Measurements from ENCODE around the gene TSHZ2. TPM values are rescaled to one million over a fixed set of nuclear protein-coding genes. Genes with fewer than 3 reads are reported as not detected.
"Not testable (repeated sequence)": the region's sequence is repeated elsewhere in the genome, so short reads cannot be mapped to it uniquely, and the experiment has no call there.

The TSHZ2 gene
- total RNA-seq, 1 donor from 2014 or later, result 4.9 TPM

GRCh38 chr20:52959125-52959524, 13.0 kb upstream of the TSHZ2 start:
- no peak for DNase-seq
- intact Hi-C loops (cut with DNase I), result no loop called here
- ATAC-seq (ENCODE audit: poor library complexity), result no peak

DNA sequence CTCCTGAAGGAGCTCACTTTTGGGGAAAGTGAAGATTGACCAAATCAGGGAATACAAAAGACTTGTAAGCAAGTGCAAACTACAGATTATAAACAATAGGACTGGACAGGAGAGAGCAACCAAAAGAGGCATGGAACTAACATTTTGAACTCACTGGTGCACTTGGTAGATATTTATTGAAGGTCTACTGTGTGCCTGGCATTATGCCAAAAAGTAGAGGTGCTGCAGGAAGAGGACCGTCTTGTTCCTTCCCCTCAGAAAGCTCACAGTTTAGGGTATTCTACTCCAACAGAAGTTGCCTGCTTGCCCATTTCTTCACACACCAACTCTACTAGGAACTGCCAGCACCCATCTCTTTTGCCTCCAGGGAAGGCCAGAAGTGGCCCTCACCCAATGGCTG, 10.0 kb upstream of the TSHZ2 start:
- ATAC-seq (ENCODE audit: poor library complexity), result no peak
- intact Hi-C loops (cut with DNase I), result no loop called here
- no peak for DNase-seq

DNA sequence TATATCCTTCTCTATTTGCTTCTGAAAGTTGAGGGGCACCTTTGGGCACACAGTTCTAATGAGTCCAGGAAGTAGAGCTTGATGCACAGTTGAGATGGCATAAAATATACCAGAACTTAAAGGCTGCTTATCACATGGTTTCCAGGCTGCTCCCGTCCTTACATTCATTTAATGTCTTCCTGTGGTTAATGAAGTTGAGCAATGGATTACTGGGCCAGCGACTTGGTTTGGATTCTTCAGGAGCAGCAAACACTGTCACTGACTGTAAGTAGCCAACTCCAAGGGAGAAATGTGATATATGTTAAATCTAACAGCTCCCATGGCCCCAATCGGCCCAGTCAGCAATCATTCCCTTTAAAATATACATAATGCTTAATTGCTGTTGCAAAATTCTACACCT, 9.0 kb upstream of the TSHZ2 start:
- intact Hi-C loops (cut with DNase I), result no loop called here
- ATAC-seq (ENCODE audit: poor library complexity) (no peak), DNase-seq (no peak)

- DNase-seq, result no peak
- intact Hi-C loops (cut with DNase I), result no loop called here
- no peak for ATAC-seq (ENCODE audit: poor library complexity)
These were observed 8.0 kb upstream of the TSHZ2 start for GRCh38 chr20:52964131-52964530.

- intact Hi-C loops (cut with DNase I), result no loop called here
- no peak for ATAC-seq (ENCODE audit: poor library complexity)
- DNase-seq, result no peak
These were observed 6.8 kb upstream of the TSHZ2 start for GRCh38 chr20:52965380-52965779.

GRCh38 chr20:52965819-52966218, 6.3 kb upstream of the TSHZ2 start:
- ATAC-seq (ENCODE audit: poor library complexity) (no peak), DNase-seq (no peak)
- intact Hi-C loops (cut with DNase I), result no loop called here

- ATAC-seq (ENCODE audit: poor library complexity); DNase-seq; intact Hi-C loops (cut with DNase I): not testable (repeated sequence)
These were observed 5.6 kb upstream of the TSHZ2 start for GRCh38 chr20:52966543-52966942.

DNA sequence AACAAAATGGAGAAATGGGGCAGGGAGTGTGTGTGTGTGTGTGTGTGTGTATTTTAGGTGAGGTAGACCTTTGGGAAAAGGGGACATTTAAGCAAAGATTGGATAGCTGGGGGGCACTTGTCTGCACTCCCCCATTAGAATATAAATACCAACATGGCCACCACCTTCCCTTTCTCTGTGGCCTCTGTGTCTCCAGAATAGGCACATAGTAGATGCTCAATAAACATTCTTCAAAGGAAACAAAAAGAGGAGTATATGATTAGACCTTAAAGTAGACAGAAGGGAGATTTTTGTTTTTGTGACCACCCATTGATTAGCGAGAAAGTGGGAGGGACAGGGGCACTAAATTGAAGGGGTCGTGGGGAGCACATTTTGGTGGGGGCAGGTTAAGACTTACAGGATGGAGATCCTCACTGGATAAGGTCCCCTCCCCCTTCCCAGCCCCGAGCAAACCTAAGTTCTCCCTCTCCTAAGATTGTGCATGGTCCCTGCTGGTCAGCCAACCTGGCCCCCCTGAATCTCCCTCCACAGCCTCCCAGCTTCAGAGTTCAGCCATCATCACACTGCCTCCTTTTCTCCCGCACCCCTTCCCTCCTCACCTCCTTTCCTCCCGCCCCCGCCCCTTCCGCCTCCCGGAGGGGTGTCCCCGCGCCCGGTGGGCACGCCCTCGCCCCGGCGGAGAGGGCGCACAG, 514 bp upstream of the TSHZ2 start:
- ATAC-seq (ENCODE audit: poor library complexity), result no peak

DNA sequence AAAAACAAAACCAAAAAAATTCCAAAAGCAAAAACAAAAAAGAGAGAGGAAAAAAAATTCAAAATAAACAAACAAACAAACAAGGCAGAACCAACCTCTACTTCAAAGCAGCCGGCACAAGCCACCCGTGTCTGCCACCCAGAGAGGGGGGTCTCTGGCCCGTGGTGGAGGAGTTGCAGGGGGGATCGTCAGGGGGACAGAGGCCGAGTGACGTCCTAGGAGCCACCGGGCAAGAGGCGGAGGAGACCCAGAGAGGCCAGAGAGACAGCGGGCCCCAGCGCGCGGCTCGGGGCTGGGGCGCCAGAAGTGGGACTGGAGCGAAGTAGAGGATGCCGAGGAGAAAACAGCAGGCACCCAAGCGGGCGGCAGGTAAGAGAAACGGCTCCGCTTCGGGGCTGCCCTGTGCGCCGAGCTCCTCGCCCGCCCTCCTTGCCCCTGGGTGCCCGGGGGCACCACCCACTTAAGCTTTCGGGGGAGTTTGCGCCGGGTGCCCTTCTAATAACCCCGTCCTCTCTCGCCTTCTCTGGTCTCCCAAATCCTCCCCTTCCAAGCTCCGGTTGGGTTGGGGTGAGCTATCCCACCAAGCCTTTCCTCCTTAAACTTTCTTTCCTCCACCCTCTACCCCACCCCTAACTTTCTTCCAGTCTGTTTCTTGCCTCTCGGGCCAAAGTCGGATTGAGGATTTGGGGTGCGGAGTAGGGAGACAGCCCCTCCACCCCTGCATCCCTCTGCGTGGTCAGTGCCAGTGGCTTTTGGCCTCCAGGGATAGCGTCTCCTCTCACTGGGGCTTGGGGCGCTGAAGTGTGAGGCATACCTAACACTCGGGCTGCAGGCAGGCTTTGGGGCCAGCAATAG, 1.0 kb downstream of the TSHZ2 start:
- peak; percentile 63 for ATAC-seq (ENCODE audit: poor library complexity)
- no peak for DNase-seq
- intact Hi-C loops (cut with DNase I), result no loop called here

More for the DNA sequence above, 514 bp upstream of the TSHZ2 start:
- intact Hi-C loops (cut with DNase I), result no loop called here
- no peak for DNase-seq

DNA sequence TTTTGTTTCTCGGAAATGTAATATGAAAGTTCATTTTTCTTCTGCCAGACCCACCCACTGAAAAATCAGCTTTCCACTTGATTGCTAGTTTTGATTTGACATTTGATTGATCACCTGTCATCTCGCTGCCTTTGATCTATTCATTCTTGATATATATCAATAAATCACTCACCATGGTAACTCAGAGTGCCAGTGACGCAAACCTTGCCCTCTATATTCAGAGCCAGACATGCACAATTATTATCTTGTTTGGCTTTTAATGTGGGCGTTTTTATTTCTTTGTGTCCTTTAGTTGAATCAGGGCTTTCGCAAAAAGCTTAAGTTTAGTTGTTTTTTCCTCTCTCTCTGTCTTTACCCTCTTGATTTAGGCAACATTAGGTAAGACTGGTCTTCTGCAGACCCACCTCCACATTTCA, 2.0 kb downstream of the TSHZ2 start:
- no peak for DNase-seq
- ATAC-seq (ENCODE audit: poor library complexity), result no peak
- intact Hi-C loops (cut with DNase I), result no loop called here

- ATAC-seq (ENCODE audit: poor library complexity) (no peak), DNase-seq (no peak)
- intact Hi-C loops (cut with DNase I), result no loop called here
These were observed 3.0 kb downstream of the TSHZ2 start for GRCh38 chr20:52975029-52975732.

DNA sequence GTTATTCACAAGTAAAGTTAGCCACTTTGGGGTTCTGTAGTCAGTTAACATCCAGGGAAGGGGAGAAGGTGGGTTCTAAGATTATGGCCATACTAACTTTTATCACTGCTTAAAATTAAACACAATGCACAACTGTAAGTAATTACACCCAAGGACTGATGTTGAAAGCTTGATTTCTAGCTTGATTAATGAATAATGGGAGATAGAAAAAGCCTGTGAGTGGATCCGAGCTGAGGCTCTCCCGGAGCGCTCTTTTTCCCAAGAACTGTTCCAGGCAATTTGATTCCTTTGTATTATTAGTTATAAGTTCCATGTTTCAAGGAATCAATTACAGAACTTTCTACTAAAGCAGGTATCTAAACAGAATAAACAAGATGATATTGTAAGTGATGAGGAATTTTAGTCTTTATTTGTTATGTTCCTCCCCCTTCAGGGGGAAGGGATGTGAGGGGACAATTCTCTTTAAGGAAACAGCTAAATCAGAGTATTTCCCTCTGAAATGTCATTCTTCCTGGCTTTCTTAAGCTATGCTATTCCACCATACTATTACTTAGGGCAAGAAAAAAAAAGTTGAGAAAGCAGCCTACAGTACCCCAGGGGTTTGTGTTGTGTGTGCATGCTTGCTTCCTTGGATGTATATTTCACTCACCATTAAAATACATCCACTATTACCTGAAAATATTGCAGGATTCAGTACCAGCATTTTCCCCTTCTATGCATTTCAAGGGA, 3.8 kb downstream of the TSHZ2 start:
- intact Hi-C loops (cut with DNase I), result no loop called here

DNA sequence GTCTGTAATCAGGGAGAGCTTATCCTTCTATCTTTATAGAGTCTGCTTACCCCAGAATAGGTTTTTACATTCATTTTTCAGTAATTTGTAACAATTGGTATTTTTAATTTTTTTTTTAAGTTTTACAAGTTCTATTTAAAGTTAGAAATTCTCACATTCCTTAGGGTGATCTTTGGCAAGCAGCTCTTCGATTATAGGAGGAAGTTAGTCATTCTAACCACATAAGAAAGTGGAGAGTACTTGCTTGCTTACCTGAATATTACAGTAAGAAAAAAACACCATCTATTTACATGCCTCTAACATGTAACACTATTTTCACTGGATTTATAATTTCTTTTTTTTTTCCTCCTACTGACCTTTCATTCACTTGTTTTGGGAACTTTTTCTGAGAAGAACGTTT, 6.7 kb downstream of the TSHZ2 start:
- intact Hi-C loops (cut with DNase I), result no loop called here
- DNase-seq, result no peak
- no peak for ATAC-seq (ENCODE audit: poor library complexity)

More for the DNA sequence above, 3.8 kb downstream of the TSHZ2 start:
- DNase-seq (no peak), ATAC-seq (ENCODE audit: poor library complexity) (no peak)

GRCh38 chr20:52981051-52981450, 8.9 kb downstream of the TSHZ2 start:
- DNase-seq (no peak), ATAC-seq (ENCODE audit: poor library complexity) (no peak)
- intact Hi-C loops (cut with DNase I), result no loop called here

- DNase-seq, result no peak
- no peak for ATAC-seq (ENCODE audit: poor library complexity)
- intact Hi-C loops (cut with DNase I), result no loop called here
These were observed 11.7 kb downstream of the TSHZ2 start for GRCh38 chr20:52983726-52984450.

GRCh38 chr20:52984451-52984810, 12.3 kb downstream of the TSHZ2 start:
- ATAC-seq (ENCODE audit: poor library complexity) (no peak), DNase-seq (no peak)
- intact Hi-C loops (cut with DNase I), result no loop called here

GRCh38 chr20:52985687-52986086, 13.5 kb downstream of the TSHZ2 start:
- no peak for DNase-seq
- intact Hi-C loops (cut with DNase I), result no loop called here
- ATAC-seq (ENCODE audit: poor library complexity), result no peak

- intact Hi-C loops (cut with DNase I), result no loop called here
- ATAC-seq (ENCODE audit: poor library complexity) (no peak), DNase-seq (no peak)
These were observed 15.1 kb downstream of the TSHZ2 start for GRCh38 chr20:52987295-52987694.

Measured in Right ventricle myocardium superior (tissue), 1 donor.